ENCODE measurements around the gene FBXO27. TPM values are rescaled to one million over a fixed set of nuclear protein-coding genes. Genes with fewer than 3 reads are reported as not detected.

The FBXO27 gene
- total and polyA plus RNA-seq, 3 experiments from 2014 or later: 0.37 to 0.80 (median 0.64) TPM

DNA sequence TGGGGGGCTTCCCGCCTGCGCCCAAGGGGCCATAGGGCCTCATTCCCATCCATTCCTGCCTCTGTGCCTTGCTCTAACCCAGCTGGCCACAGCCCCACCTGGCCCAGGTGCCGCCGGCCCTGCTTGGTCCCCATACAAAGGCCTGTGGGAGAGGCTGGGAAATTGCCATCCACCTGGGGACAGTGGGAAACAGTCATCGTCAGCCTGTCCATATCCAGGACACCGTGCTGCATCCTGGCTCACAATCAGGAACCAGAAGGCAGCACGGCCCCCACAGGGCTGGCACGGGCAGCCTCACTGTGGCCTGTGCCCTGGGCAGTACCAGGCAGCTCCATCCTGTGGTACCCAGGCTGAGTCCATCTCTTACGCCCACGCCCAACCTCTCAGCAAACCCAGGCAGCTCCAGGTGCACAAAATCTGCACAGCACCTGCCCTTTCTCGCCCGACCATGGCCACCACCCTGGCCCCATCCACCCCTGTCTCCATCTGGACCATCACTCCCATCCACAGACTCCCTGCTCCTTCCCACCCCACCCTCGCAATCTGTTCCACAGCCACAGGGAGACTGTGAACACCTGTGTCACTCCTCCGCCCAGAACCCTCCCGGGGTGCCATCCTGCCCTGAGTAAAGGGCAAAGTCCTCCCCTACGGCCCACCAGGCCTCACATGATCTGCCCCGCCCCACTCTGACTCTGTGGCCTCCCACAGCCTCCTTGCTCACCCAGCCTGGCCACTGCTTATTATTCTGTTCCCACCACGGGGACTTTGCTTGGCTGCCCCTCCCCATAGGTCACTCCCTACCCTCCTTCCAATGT, 21.1 kb upstream of the FBXO27 start:
- no peaks in the 10 kb centered on the region for H3K9me3 ChIP-seq (ENCODE audit: low read length)
- H3K36me3 ChIP-seq (ENCODE audit: insufficient read depth, low read length): no peaks in the 10 kb centered on the region
- H3K4me1 ChIP-seq (ENCODE audit: insufficient read depth, low read length): no peaks in the 10 kb centered on the region
- POLR2A ChIA-PET: no interaction called here
- no peaks in the 10 kb centered on the region for H3K27me3 ChIP-seq (ENCODE audit: insufficient read depth, low read length, poor library complexity, severe bottlenecking)
- peaks cover 0 to 3% (median 0%) of the 10 kb centered on the region in 3 donors for H3K4me1 Mint-ChIP-seq
- no peak overlapping the region for H3K27ac ChIP-seq (ENCODE audit: low read depth, low read length)
- peaks cover 4 to 7% of the 10 kb centered on the region in 2 donors for H3K27me3 Mint-ChIP-seq
- peak overlapping the region in 2 of 8 donors; percentile 66 to 68 for H3K27ac Mint-ChIP-seq
- H3K36me3 Mint-ChIP-seq: no peaks in the 10 kb centered on the region
- no peak for DNase-seq
- no peak overlapping the region for H3K4me3 ChIP-seq (ENCODE audit: low read length)
- no peaks in the 10 kb centered on the region for H3K9me3 Mint-ChIP-seq
- H3K4me3 Mint-ChIP-seq: no peak overlapping the region
- CTCF ChIA-PET: interaction anchor here (1.1 to 1.7 kb wide), 4 partner anchors 9 to 538 kb away, joined by 3 read pairs; no protein-coding TSS in a partner anchor

DNA sequence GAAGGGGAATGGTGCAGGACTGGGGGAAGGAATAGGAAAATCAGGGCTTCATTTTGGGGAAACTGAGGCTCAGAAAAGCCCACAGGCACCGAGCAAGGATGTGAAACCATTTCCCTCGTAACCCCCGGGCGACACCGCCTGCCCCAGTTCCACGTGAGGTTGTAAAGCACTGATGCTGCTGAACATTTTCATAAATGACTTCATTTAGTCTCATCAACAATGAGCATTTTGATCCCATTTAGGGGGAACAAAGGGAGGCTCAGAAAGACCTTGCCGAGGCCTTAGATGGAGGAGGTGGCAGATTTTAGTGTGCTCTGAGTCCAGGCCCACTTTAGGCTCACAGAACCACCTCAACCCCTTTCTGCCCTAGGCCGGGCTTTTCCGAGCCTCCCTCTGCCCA, 20.5 kb upstream of the FBXO27 start:
- H3K27me3 Mint-ChIP-seq: peaks cover 4 to 8% of the 10 kb centered on the region in 2 donors
- Histone ChIP-seq H3K9me3 (ENCODE audit: low read length) (no peaks in the 10 kb centered on the region), H3K36me3 (ENCODE audit: insufficient read depth, low read length) (no peaks in the 10 kb centered on the region), H3K27ac (ENCODE audit: low read depth, low read length) (no peak overlapping the region), H3K4me3 (ENCODE audit: low read length) (no peak overlapping the region), H3K27me3 (ENCODE audit: insufficient read depth, low read length, poor library complexity, severe bottlenecking) (no peaks in the 10 kb centered on the region), H3K4me1 (ENCODE audit: insufficient read depth, low read length) (no peaks in the 10 kb centered on the region)
- no peaks in the 10 kb centered on the region for H3K9me3 Mint-ChIP-seq
- H3K27ac Mint-ChIP-seq: peak overlapping the region in 1 of 8 donors; percentile 63
- ChIA-PET POLR2A (no interaction called here), CTCF (interaction anchor here (0.8 to 2.2 kb wide), 6 partner anchors 9 to 537 kb away, joined by 3 to 5 read pairs (median 3); no protein-coding TSS in a partner anchor)
- H3K4me1 Mint-ChIP-seq: peaks cover 0 to 3% (median 0%) of the 10 kb centered on the region in 3 donors
- H3K4me3 Mint-ChIP-seq: no peak overlapping the region
- DNase-seq: no peak
- H3K36me3 Mint-ChIP-seq: no peaks in the 10 kb centered on the region

DNA sequence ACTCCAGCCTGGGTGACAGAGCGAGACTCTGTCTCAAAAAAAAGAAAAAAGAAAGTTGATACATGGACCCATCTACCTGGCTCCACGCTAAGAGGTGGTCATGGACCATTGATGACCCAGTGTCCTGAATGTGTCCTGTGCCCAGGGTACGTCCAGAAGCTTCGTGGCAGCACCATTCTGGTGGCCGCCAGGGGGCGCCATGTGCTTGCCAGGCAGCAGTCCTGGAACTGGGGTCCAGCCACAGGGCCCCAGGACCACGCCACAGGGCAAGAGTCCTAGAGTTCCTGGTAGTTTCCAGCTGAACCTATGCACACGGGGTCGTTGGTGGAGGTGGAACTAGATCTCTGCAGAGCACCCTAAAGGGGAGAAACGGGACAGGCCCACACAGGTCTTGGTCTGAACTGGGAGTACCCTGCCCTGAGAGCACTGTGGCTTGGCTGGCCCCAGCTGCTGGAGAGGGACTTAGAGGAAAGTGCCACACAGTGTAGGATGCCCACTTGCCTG, 19.9 kb upstream of the FBXO27 start:
- H3K36me3 Mint-ChIP-seq: no peaks in the 10 kb centered on the region
- Histone ChIP-seq H3K27me3 (ENCODE audit: insufficient read depth, low read length, poor library complexity, severe bottlenecking) (no peaks in the 10 kb centered on the region), H3K4me3 (ENCODE audit: low read length) (no peak overlapping the region), H3K36me3 (ENCODE audit: insufficient read depth, low read length) (no peaks in the 10 kb centered on the region), H3K9me3 (ENCODE audit: low read length) (no peaks in the 10 kb centered on the region), H3K27ac (ENCODE audit: low read depth, low read length) (no peak overlapping the region), H3K4me1 (ENCODE audit: insufficient read depth, low read length) (no peaks in the 10 kb centered on the region)
- H3K27ac Mint-ChIP-seq: peak overlapping the region in 2 of 8 donors; percentile 51 to 56
- peaks cover 0 to 3% (median 0%) of the 10 kb centered on the region in 3 donors for H3K4me1 Mint-ChIP-seq
- H3K27me3 Mint-ChIP-seq: peaks cover 4 to 11% of the 10 kb centered on the region in 2 donors
- no peaks in the 10 kb centered on the region for H3K9me3 Mint-ChIP-seq
- peak; percentile 58 to 77 (median 64) for DNase-seq
- CTCF ChIA-PET: interaction anchor here (0.6 to 2.2 kb wide), 7 partner anchors 9 to 537 kb away, joined by 3 to 5 read pairs (median 3); no protein-coding TSS in a partner anchor
- no peak overlapping the region for H3K4me3 Mint-ChIP-seq
- POLR2A ChIA-PET: no interaction called here

DNA sequence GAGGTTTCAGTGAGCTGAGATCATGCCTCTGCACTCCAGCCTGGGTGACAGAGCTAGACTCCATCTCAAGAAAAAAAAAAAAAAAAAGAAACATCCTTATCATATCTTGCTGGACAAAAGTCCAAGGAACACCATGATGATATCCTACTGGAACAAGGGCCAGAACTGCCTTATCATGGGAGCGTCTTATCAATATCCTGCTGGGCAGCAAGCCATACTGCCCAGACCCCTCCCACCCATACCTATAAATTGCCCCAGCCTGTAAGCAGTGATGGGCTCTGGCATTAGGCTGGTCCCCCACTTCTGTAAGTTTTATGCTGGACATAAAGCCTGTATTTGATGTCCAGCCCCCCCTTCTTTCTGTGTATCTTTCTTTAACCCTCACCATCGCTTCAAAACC, 14.7 kb upstream of the FBXO27 start:
- Histone ChIP-seq H3K36me3 (ENCODE audit: insufficient read depth, low read length) (no peaks in the 10 kb centered on the region), H3K4me3 (ENCODE audit: low read length) (no peak overlapping the region), H3K27ac (ENCODE audit: low read depth, low read length) (no peak overlapping the region), H3K4me1 (ENCODE audit: insufficient read depth, low read length) (no peaks in the 10 kb centered on the region), H3K9me3 (ENCODE audit: low read length) (no peaks in the 10 kb centered on the region), H3K27me3 (ENCODE audit: insufficient read depth, low read length, poor library complexity, severe bottlenecking) (no peaks in the 10 kb centered on the region)
- no peak for DNase-seq
- ChIA-PET CTCF (no interaction called here), POLR2A (no interaction called here)
- Mint-ChIP-seq H3K27me3 (peaks cover 0 to 11% of the 10 kb centered on the region in 2 donors), H3K4me1 (peaks cover 0 to 3% (median 0%) of the 10 kb centered on the region in 3 donors), H3K4me3 (no peak overlapping the region), H3K27ac (no peak overlapping the region), H3K9me3 (no peaks in the 10 kb centered on the region), H3K36me3 (no peaks in the 10 kb centered on the region)

DNA sequence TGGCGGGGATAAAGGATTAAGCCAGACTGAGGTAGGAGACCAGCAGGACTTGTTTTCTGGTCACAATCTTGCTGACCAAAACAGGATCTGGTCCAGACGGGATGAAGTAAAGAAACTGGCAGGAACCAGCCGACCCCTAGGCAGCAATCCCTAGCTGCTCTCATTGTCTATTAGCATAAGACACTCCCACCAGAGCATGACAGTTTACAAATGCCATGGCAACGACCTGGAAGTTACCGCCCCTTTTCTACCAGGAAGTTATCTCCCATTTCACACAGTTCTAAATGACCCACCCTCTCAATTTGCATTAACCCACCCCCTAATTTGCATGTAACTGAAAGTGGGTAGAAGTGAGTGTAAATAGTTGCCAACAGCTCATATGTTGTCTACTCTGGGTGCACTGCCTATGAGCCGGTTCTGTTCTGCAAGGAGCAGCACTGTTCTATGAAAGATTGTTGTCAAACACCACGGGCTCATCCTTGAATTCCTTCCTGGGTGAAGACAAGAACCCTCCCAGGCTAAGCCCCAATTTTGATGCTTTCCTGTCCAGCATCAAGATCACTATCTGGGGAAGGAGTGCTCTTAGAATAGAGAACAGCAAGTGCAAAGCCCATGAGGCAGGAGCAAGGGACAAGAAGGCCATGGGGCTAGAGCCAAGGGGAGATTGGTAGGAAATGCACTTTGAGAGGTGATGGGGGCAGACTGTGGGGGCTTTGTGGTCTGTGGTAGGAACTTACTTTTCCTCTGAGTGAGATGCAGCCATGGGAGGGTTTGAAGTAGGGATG, 13.9 kb upstream of the FBXO27 start:
- Histone ChIP-seq H3K4me3 (ENCODE audit: low read length) (no peak overlapping the region), H3K27me3 (ENCODE audit: insufficient read depth, low read length, poor library complexity, severe bottlenecking) (no peaks in the 10 kb centered on the region), H3K36me3 (ENCODE audit: insufficient read depth, low read length) (no peaks in the 10 kb centered on the region), H3K9me3 (ENCODE audit: low read length) (no peaks in the 10 kb centered on the region), H3K4me1 (ENCODE audit: insufficient read depth, low read length) (no peaks in the 10 kb centered on the region), H3K27ac (ENCODE audit: low read depth, low read length) (no peak overlapping the region)
- H3K4me3 Mint-ChIP-seq: no peak overlapping the region
- no peak for DNase-seq
- no peaks in the 10 kb centered on the region for H3K9me3 Mint-ChIP-seq
- ChIA-PET POLR2A (no interaction called here), CTCF (no interaction called here)
- no peak overlapping the region for H3K27ac Mint-ChIP-seq
- H3K27me3 Mint-ChIP-seq: peaks cover 0 to 10% of the 10 kb centered on the region in 2 donors
- H3K4me1 Mint-ChIP-seq: peaks cover 0 to 3% (median 0%) of the 10 kb centered on the region in 3 donors
- no peaks in the 10 kb centered on the region for H3K36me3 Mint-ChIP-seq

DNA sequence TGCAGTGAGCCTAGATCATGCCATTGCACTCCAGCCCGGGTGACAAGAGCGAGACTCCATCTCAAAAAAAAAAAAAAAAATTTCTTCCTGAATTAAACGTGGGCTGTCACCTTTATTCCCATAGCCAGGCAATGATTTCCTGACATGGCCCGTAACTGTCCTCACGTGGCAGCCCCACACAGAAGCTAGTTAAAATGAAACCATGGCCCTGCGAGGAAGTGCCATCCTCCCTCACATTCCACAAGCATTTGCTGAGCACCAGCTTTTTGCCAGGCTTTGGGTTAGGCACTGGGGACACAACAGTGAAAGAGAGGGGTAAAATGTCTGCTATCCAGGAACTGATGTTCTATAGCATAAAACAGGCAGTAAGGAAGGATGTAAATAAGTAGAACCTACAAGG, 13.2 kb upstream of the FBXO27 start:
- POLR2A ChIA-PET: no interaction called here
- peaks cover 0 to 3% (median 0%) of the 10 kb centered on the region in 3 donors for H3K4me1 Mint-ChIP-seq
- CTCF ChIA-PET: no interaction called here

DNA sequence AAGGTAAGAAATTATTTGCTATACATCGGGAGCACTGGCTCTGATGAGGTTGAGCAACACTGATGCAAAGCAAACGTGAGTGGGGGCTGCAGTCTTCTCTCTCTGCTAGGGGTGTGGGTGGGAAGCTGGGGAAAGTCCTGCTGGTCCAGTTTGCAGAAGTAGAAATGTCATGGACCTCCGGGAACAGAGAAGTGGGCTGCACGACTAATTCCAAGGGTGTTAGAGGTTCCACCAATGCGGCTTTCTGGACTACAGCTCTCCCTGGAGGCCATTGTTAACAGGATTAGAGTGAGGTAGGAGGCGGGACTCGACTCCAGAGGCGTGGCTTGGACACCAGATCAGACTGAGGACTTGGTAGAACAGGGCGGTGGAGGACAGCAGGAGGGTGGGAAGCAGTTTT, 5.7 kb upstream of the FBXO27 start:
- Histone ChIP-seq H3K27me3 (ENCODE audit: insufficient read depth, low read length, poor library complexity, severe bottlenecking) (no peaks in the 10 kb centered on the region), H3K36me3 (ENCODE audit: insufficient read depth, low read length) (no peaks in the 10 kb centered on the region), H3K4me1 (ENCODE audit: insufficient read depth, low read length) (no peaks in the 10 kb centered on the region), H3K27ac (ENCODE audit: low read depth, low read length) (no peak overlapping the region), H3K9me3 (ENCODE audit: low read length) (no peaks in the 10 kb centered on the region), H3K4me3 (ENCODE audit: low read length) (no peak overlapping the region)
- H3K4me3 Mint-ChIP-seq: no peak overlapping the region
- ChIA-PET CTCF (interaction anchor here (1.8 kb wide), 1 partner anchor 20 kb away, joined by 3 read pairs; no protein-coding TSS in a partner anchor), POLR2A (no interaction called here)
- no peaks in the 10 kb centered on the region for H3K4me1 Mint-ChIP-seq
- no peaks in the 10 kb centered on the region for H3K9me3 Mint-ChIP-seq
- H3K27me3 Mint-ChIP-seq: peaks cover 1 to 25% of the 10 kb centered on the region in 2 donors
- no peak for DNase-seq
- H3K36me3 Mint-ChIP-seq: no peaks in the 10 kb centered on the region
- no peak overlapping the region for H3K27ac Mint-ChIP-seq

More for the DNA sequence above, 13.2 kb upstream of the FBXO27 start:
- no peak overlapping the region for H3K4me3 Mint-ChIP-seq
- Histone ChIP-seq H3K27me3 (ENCODE audit: insufficient read depth, low read length, poor library complexity, severe bottlenecking) (no peaks in the 10 kb centered on the region), H3K27ac (ENCODE audit: low read depth, low read length) (no peak overlapping the region), H3K9me3 (ENCODE audit: low read length) (no peaks in the 10 kb centered on the region), H3K4me1 (ENCODE audit: insufficient read depth, low read length) (no peaks in the 10 kb centered on the region), H3K36me3 (ENCODE audit: insufficient read depth, low read length) (no peaks in the 10 kb centered on the region), H3K4me3 (ENCODE audit: low read length) (no peak overlapping the region)
- H3K36me3 Mint-ChIP-seq: no peaks in the 10 kb centered on the region
- H3K9me3 Mint-ChIP-seq: no peaks in the 10 kb centered on the region
- no peak overlapping the region for H3K27ac Mint-ChIP-seq
- no peak for DNase-seq
- H3K27me3 Mint-ChIP-seq: peaks cover 0 to 8% of the 10 kb centered on the region in 2 donors

DNA sequence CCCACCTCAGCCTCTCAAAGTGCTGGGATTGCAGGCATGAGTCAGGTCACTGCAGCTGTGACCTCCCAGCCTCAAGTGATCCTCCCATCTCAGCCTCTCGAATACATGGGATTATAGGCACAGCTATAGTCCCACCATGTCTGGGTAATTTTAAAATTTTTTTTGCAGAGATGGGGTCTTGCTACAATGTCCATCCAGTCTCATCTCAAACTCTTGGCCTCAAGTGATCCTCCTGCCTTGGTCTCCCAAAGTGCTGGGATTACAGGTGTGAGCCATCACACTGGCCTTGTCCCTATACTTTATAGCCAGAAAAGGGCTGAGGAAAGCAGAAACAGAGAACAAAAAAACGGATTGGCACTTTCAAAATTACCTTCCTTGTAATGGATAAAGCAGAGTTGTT, 4.8 kb upstream of the FBXO27 start:
- Mint-ChIP-seq H3K27me3 (peaks cover 1 to 31% of the 10 kb centered on the region in 2 donors), H3K27ac (no peak overlapping the region), H3K4me1 (peaks cover 0 to 6% (median 3%) of the 10 kb centered on the region in 3 donors), H3K9me3 (no peaks in the 10 kb centered on the region), H3K4me3 (no peak overlapping the region), H3K36me3 (no peaks in the 10 kb centered on the region)
- DNase-seq: no peak
- Histone ChIP-seq H3K9me3 (ENCODE audit: low read length) (no peaks in the 10 kb centered on the region), H3K4me1 (ENCODE audit: insufficient read depth, low read length) (no peaks in the 10 kb centered on the region), H3K27ac (ENCODE audit: low read depth, low read length) (no peak overlapping the region), H3K4me3 (ENCODE audit: low read length) (no peak overlapping the region), H3K36me3 (ENCODE audit: insufficient read depth, low read length) (no peaks in the 10 kb centered on the region), H3K27me3 (ENCODE audit: insufficient read depth, low read length, poor library complexity, severe bottlenecking) (no peaks in the 10 kb centered on the region)
- ChIA-PET POLR2A (no interaction called here), CTCF (interaction anchor here (0.6 to 1.8 kb wide), 2 partner anchors 19 to 23 kb away, joined by 3 read pairs; no protein-coding TSS in a partner anchor)

All from CD8-positive, alpha-beta memory T cell (primary cell).